GM10266 (cell line): ENCODE measurements around the gene ADD3.

Experiments
- DNase-seq: peaks from one replicate; pipeline ENCODE4 v3.0.0; 2012; ENCODE audit errors: extremely low spot score
- TF ChIP-seq, protein P1 (sequence below): IDR thresholded peaks from 2 replicates; pipeline ENCODE4 v1.5.1; 2012; ENCODE audit warnings: mild to moderate bottlenecking, low read depth; ENCODE audit not compliant: control insufficient read depth, insufficient read depth; ENCODE audit errors: missing control alignments

The ADD3 gene, protein sequence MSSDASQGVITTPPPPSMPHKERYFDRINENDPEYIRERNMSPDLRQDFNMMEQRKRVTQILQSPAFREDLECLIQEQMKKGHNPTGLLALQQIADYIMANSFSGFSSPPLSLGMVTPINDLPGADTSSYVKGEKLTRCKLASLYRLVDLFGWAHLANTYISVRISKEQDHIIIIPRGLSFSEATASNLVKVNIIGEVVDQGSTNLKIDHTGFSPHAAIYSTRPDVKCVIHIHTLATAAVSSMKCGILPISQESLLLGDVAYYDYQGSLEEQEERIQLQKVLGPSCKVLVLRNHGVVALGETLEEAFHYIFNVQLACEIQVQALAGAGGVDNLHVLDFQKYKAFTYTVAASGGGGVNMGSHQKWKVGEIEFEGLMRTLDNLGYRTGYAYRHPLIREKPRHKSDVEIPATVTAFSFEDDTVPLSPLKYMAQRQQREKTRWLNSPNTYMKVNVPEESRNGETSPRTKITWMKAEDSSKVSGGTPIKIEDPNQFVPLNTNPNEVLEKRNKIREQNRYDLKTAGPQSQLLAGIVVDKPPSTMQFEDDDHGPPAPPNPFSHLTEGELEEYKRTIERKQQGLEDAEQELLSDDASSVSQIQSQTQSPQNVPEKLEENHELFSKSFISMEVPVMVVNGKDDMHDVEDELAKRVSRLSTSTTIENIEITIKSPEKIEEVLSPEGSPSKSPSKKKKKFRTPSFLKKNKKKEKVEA

DNA sequence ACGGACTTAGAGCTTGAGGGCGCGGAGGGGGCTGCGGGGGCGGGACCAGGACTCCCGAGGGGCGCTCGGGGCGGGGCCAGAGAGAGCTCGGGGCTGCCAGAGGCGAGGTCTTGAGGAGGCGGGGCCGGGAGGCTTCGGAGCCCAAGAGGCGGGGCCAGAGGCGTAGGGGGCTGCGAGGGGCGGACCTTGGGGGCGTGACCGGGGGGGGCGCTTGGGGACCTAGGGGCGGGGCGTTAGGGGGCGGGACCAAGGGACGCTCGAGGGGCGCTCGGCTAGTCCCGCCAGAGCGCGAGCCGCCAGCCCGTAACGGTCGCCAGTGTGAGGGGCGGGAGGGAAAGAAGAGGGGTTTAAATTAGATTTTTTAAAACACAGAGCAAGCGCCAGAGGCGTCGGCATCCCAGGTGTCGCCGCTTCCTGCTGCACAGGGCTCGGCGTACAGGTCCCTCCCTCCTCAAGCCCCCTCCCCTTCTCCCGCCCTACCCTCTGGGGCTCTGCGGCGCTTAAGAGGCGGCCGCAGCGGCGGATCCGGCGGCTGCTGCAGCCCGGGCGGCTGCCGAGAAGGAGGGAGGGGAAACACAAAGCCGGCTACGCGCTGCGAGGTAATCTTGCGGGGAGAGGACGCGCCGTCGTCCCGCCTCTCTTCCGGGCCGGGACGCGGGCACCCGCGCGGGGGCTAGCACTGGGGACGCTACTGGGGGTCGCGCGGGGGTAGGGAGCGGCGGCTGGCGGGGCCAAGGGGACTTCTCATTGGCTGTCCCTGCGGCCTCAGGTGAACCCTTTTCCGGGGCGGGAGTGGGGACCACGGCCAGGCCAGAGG is at the start of gene ADD3:
TSS of gene ADD3 (plus strand) at position 284 of the 817 bp plus-strand sequence. CDS start 92,670 bp downstream, outside the sequence.
- TF ChIP-seq, protein P1, sequence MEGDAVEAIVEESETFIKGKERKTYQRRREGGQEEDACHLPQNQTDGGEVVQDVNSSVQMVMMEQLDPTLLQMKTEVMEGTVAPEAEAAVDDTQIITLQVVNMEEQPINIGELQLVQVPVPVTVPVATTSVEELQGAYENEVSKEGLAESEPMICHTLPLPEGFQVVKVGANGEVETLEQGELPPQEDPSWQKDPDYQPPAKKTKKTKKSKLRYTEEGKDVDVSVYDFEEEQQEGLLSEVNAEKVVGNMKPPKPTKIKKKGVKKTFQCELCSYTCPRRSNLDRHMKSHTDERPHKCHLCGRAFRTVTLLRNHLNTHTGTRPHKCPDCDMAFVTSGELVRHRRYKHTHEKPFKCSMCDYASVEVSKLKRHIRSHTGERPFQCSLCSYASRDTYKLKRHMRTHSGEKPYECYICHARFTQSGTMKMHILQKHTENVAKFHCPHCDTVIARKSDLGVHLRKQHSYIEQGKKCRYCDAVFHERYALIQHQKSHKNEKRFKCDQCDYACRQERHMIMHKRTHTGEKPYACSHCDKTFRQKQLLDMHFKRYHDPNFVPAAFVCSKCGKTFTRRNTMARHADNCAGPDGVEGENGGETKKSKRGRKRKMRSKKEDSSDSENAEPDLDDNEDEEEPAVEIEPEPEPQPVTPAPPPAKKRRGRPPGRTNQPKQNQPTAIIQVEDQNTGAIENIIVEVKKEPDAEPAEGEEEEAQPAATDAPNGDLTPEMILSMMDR: no peak
- DNase-seq: peak; percentile 97

DNA sequence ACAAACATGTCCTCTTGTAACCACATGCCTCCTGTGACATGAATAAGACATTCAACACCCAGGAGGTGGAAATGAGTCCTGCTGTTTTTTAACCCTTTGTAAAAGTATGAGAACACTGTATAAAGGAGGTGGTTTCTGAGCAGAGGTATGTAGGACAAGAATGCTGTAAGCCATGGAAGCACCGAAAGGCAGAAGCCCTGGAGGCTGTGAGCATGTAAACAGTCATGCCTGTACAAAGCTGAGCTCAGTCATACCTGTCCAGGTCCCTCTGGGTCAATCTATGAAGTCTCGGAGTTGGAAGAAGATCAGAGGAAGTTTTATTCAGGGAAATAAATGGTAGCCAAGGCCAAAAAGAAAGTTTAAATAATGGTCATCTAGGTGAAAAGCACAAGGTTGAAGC is 49.7 kb upstream of the ADD3 start:
- no peak for DNase-seq
- TF ChIP-seq, protein P1: no peak

DNA sequence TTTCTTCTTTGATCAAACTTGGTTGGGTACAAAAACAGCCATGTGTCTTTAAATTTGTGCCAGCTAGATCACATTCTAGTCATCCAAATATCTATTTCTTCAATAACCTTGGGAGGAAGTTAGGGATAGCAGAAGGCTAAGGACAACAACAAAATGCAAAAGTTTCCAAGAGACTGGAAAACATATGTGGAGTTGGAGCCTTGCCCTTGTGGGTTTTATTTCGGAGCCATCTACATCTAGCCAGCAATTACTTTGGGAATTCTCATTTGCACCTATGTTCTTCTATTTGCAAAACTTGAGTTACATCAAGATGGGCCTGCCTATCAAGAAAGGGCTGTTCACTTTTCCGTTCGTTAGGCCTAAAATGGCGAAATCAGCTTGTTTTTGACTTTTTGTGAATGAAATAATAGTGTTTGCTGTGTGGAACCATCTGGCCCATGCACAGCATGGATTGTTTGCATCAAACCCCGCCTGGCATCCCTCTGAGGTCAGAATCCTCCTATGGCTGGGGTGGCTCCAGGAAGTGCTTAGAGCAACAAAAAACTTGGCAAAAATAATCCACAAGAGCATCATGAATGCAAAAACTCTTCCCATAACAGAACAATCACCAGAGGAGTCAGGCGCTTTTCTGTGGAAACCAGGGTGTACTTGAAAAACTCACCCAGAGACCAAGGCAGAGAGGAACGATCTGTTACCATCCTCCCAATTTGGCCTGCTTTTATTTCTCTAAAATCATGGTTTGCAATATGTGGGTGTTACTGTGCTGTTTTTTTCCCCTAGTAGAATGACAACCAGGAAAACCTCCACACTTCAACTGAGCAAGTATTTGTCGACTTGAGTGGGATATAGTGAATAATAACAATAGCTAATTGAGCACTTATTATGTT is 48.3 kb upstream of the ADD3 start:
- DNase-seq: no peak
- TF ChIP-seq, protein P1: no peak

DNA sequence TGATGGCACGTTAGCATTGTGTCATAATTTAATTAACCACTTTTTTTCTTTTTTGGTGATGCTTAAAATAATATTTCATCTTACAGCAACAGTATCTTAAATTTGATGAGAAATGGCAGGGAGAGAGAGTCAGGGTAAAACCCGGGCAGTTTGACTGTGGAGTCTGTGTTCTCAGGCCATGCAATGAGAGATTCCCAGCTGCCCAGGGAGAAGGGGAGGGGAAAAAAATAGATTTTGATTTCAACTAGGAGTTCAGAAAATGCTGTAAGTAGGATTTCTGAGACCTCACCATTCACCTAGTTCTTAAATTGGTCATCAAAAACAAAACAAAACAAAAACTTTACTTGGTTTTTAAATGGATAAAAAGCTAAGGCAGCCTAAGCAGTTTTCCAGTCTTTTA is 47.1 kb upstream of the ADD3 start:
- DNase-seq: no peak
- TF ChIP-seq, protein P1: no peak

DNA sequence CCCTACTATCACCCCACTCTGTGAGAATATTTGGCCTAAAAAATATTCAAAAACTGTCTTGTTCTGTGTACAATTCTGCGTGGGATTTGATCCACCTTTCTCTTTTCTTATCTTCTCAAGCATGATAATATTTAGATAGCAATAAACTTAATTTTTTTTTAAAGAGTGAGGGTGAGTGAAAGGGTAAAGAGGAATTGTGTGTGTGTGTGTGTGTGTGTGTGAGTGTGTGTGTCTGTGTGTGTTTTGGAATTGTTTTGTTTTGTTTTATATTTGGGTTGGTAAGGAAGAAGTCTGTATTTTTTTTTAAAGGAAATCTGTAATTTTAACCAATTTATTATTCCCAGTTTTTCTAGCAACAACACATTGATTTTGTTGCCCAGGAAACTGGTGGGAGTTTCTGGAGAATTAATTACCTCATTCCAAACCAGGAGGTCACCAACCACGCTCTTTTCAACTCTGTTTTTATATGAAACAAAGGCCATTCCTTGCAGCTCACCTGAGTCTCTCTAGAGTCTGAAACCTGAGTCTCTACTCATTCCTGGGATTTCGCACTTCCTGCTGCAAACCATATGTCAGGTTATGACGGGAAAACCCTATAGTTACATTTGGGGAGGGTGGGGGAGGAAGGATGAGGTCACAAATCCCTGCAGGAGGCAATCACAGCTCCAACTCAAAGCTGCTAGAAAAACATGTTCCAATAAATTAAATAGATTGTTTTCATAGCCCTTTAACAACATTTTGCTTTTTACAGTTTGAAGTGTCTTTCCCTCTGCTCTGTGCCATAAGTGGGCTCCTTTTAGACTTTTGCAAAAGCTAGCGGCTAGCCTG is 46.4 kb upstream of the ADD3 start:
- TF ChIP-seq, protein P1: no peak
- no peak for DNase-seq

DNA sequence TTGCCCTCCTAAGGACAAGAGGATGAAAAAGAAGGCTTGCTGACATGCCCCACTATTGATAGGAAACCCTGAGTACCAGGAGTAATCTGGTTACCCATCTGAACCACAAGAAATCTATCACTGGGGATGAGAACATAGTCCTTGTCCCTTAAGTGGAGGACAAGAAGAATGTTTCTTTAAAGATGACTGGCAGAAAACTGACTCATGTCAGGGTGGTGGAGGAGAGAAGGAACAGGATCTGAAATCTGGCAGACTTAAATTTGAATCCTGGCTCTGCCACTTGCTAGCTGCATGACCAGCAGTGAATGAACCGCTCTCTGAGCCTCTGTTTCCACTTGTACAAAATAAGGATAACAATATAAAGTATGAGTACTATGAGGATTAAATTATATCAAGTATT is 45.5 kb upstream of the ADD3 start:
- TF ChIP-seq, protein P1: no peak
- DNase-seq: no peak
